Left renal cortex interstitium (tissue), 4 donors: ENCODE measurements around the gene TRIM66. TPM values are rescaled to one million over a fixed set of nuclear protein-coding genes. Genes with fewer than 3 reads are reported as not detected.

ENCODE experiments used
- DNase-seq, 4 donors: peaks; one replicate each; pipeline ENCODE4 v3.0.0-alpha.2; 2013; ENCODE audit warnings: low read depth in 4 of 4, low spot score in 2 of 4, missing footprints in 1 of 4
- polyA plus RNA-seq, 4 donors: library from polyadenylated mRNA; unstranded; fragments of 120-200 nt; gene quantifications; one replicate each; pipeline ENCODE4 v1.2.1, GENCODE V29; 2013; ENCODE audit not compliant: insufficient read length in 4 of 4

Gene TRIM66
- 10 to 100 TPM in 1 of 4 donors, 1 to 10 TPM in 3; 2.9 to 13.1 (median 8.6) TPM for polyA plus RNA-seq

GRCh38 chr11:8682303-8683114 is at the start of gene TRIM66, which contains the start of gene RPL27A:
Gene TRIM66 (minus strand): TSS chr11:8682665. CDS start chr11:8672274, 10,391 bp downstream.
Gene RPL27A (plus strand): TSS chr11:8682792. CDS start chr11:8682814, 22 bp downstream.
- peak; percentile 88 to 95 (median 91) for DNase-seq

GRCh38 chr11:8731647-8732323 is 49.3 kb upstream of the TRIM66 start:
- no peak for DNase-seq

GRCh38 chr11:8730697-8731020 is 48.2 kb upstream of the TRIM66 start:
- DNase-seq = no peak

GRCh38 chr11:8729837-8730696 is 47.6 kb upstream of the TRIM66 start:
- no peak for DNase-seq

GRCh38 chr11:8729067-8729466 is 46.6 kb upstream of the TRIM66 start:
- DNase-seq = no peak

- DNase-seq = no peak
These were observed 46.1 kb upstream of the TRIM66 start for GRCh38 chr11:8728563-8728962.

GRCh38 chr11:8726395-8726794 is 43.9 kb upstream of the TRIM66 start:
- DNase-seq = no peak

- no peak for DNase-seq
These were observed 42.2 kb upstream of the TRIM66 start for GRCh38 chr11:8724682-8725081.

GRCh38 chr11:8723711-8724110 is 41.2 kb upstream of the TRIM66 start:
- no peak for DNase-seq

GRCh38 chr11:8722809-8723208 is 40.3 kb upstream of the TRIM66 start:
- DNase-seq = no peak

GRCh38 chr11:8721609-8722500 is 39.4 kb upstream of the TRIM66 start:
- no peak for DNase-seq

GRCh38 chr11:8720868-8721608 is 38.6 kb upstream of the TRIM66 start:
- peak in 1 of 4 donors; percentile 51 for DNase-seq

- no peak for DNase-seq
These were observed 37.9 kb upstream of the TRIM66 start for GRCh38 chr11:8720352-8720751.

- DNase-seq = no peak
These were observed 37.3 kb upstream of the TRIM66 start for GRCh38 chr11:8719721-8720120.

GRCh38 chr11:8719211-8719649 is 36.8 kb upstream of the TRIM66 start:
- DNase-seq = no peak

GRCh38 chr11:8717876-8718753 is 35.6 kb upstream of the TRIM66 start:
- DNase-seq = no peak

- no peak for DNase-seq
These were observed 35.0 kb upstream of the TRIM66 start for GRCh38 chr11:8717544-8717875.

- DNase-seq = no peak
These were observed 33.0 kb upstream of the TRIM66 start for GRCh38 chr11:8715501-8715900.
